ENCODE measurements around the gene NDUFA7.

DNA sequence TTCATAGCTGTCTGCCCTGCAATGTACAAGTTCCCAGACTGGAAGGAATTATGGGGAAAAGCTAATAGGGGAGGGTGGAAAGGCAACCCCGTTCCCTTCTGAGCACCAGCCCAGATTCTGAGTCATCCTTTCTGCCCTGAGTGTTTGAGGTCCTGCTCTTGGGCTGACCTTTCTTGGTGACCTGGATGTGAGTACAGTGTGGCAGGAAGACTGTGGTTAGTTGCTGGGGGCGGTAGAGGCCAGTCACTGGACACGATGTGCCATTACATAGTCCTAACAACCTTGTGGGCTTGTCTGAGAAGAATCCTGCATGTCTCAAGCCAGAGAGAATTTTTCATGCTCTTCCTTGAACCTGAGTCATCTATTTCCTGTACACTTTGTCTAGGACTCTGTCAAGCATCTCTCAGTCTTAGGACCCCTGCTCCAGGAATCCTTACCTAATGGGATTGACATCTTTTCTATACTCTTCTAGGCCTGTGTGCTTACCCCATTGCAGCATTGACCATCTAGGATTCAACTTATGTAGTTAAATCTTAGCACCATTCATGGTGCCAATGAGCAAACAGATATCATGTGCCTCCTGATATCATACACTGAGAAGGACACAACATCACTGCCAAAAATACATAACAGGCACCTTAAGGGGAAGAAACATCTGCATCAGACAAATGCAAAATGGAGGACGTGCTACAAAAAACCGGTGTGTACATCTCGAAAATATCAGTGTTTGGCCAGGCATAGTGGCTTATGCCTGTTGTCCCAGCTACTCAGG is 34.6 kb upstream of the NDUFA7 start:
- TF ChIP-seq EZH2phosphoT487 (IDR thresholded peaks at IDR 0.05; ENCODE audit: insufficient read depth, low read depth) (peak; percentile 95), EZH2 (IDR thresholded peaks at IDR 0.05; ENCODE audit: insufficient read depth, poor library complexity, severe bottlenecking) (no peak)
